Transverse colon (tissue), 4 donors: ENCODE data around the gene WDR64. TPM values are rescaled to one million over a fixed set of nuclear protein-coding genes. Genes with fewer than 3 reads are reported as not detected.

Experiments
- DNase-seq: peaks from one replicate; pipeline ENCODE4 v3.0.0-alpha.2; 2019
- H3K27ac ChIP-seq, 4 donors: fragments of 200-600 bp; sonication (generic); 2 replicates each; pipeline ENCODE4 v1.5.1; 2016 to 2018; ENCODE audit warnings: inconsistent platforms in 4 of 4
- H3K27me3 ChIP-seq: fragments of 200-600 bp; sonication (generic); 2 replicates; pipeline ENCODE4 v1.5.1; 2017; ENCODE audit warnings: inconsistent platforms
- H3K36me3 ChIP-seq, 4 donors: fragments of 200-600 bp; sonication (generic); 2 replicates each; pipeline ENCODE4 v1.5.1; 2017 to 2019; ENCODE audit warnings: inconsistent platforms in 4 of 4
- H3K4me1 ChIP-seq, 4 donors: fragments of 200-600 bp; sonication (generic); 2 replicates each; pipeline ENCODE4 v1.5.1; 2017 to 2020; ENCODE audit warnings: inconsistent platforms in 4 of 4
- H3K4me3 ChIP-seq, 4 donors: fragments of 200-600 bp; sonication (generic); 1 replicate in 1 of 4; 2 replicates in 3 of 4; pipeline versions ENCODE4 v1.5.1 to v1.6.1; 2017 to 2019; ENCODE audit warnings: inconsistent platforms in 4 of 4
- H3K9me3 ChIP-seq, 2 donors: fragments of 200-600 bp; sonication (generic); 2 replicates each; pipeline ENCODE4 v1.5.1; 2017 to 2019; ENCODE audit warnings: inconsistent platforms in 2 of 2
- EP300 ChIP-seq: sonication (generic); formaldehyde crosslinking; IDR thresholded peaks from one replicate; pipeline ENCODE4 v1.6.1; 2017; ENCODE audit warnings: antibody characterized with exemption, low read depth
- POLR2A ChIP-seq: fragments of 450-650 bp; IDR thresholded peaks from one replicate; pipeline ENCODE4 v1.6.1; 2016; ENCODE audit warnings: antibody characterized with exemption, mild to moderate bottlenecking, moderate library complexity
- POLR2AphosphoS5 ChIP-seq, 3 donors: sonication (generic); formaldehyde crosslinking; IDR thresholded peaks; one replicate each; pipeline ENCODE4 v1.6.1; 2016; ENCODE audit warnings: antibody characterized with exemption in 3 of 3
- WGBS, 2 donors: methylation state at CpG; one replicate each; pipeline ENCODE4 v1.1.5; 2018; ENCODE audit warnings: low coverage in 1 of 2; 5-methylcytosine and 5-hydroxymethylcytosine counted together
- in situ Hi-C, 4 donors: fragments of 200-750 bp; cut with MboI; loops; one replicate each; pipeline versions ENCODE4 v1.15.0 to v1.15.1; 2017; ENCODE audit warnings: low sequenced_read_pairs in 3 of 4, low pct_ligation_motif_present in 1 of 4, low pct_unique_long_range_greater_than_20kb in 1 of 4
- intact Hi-C: fragments of 100-400 bp; cut with DNase I; formaldehyde crosslinking; loops from one replicate; pipeline ENCODE4 v1.15.1; 2023; ENCODE audit warnings: low total_unique reads
- total RNA-seq, 4 donors: library from RNA; depleted of rRNA; stranded (reverse); fragments of >200 nt; gene quantifications; one replicate each; pipeline ENCODE4 v1.1.0, GENCODE V29; 2016
- TF ChIP-seq, protein P1 (sequence below), 5 experiments: fragments of 200-600 bp in 3 of 5; fragments of 450-650 bp in 2 of 5; sonication (generic) in 3 of 5; IDR thresholded peaks; 1 replicate in 2 of 5; 2 replicates in 3 of 5; pipeline ENCODE4 v1.5.1; 2016 to 2017; ENCODE audit warnings: antibody characterized with exemption in 5 of 5, inconsistent platforms in 3 of 5, mild to moderate bottlenecking in 2 of 5, moderate library complexity in 1 of 5

WDR64 gene
- total RNA-seq, 4 donors from 2014 or later = not detected

DNA sequence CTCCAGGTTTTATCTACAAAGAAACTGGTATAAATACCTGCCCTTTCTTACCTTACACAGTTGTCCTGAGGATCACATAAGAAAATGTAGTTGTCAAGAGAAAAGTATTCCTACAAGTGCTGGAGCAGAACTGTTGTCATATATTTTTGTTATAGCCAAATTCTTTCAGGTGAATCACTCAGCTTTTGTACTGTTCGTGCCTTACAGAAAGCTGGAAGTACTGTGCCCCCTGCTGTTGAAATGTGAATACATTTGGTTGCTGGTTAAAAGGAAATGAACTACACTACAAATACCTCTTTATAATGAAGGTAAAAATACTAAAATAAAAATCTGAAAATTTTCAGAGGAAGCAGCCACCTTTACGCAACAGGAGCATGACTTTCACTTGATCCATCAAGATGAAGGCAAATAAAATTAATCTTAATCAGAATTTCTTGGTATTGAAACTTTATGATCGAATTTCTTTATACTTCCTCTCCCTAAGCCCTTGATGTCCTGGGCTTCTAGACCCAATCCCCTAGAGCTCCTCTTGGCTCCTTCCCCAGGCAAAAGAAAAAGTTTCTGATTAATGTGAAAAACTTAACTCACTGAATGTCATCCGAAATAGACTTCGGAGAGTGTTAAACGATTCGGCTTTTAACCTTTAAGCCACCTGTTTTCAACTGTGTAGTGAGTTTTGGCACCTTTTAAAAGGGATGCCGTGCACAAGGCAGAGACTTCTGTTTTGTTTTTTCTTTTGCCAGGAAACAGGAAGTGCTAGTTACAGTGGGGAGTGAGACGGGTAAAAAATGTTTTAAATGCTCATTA is 24.4 kb upstream of the WDR64 start:
- DNase-seq = peak; percentile 37
- whole genome bisulfite sequencing, 2 donors = 32 to 34% methylated on average over 9 of the region's 9 CpGs
- in situ Hi-C loops = loop anchor here in 1 of 4 donors (25.0 kb wide), 1 partner anchor 90 kb away; the partner anchor contains the start of gene KMO
- Histone ChIP-seq H3K4me3 (no peak overlapping the region), H3K27ac (peak overlapping the region in 3 of 4 donors; percentile 16 to 53 (median 27)), H3K36me3 (peaks cover 0 to 4% (median 0%) of the 10 kb centered on the region in 4 donors), H3K4me1 (peaks cover 0 to 40% (median 13%) of the 10 kb centered on the region in 4 donors), H3K9me3 (no peaks in the 10 kb centered on the region), H3K27me3 (no peaks in the 10 kb centered on the region)
- TF ChIP-seq, protein P1, sequence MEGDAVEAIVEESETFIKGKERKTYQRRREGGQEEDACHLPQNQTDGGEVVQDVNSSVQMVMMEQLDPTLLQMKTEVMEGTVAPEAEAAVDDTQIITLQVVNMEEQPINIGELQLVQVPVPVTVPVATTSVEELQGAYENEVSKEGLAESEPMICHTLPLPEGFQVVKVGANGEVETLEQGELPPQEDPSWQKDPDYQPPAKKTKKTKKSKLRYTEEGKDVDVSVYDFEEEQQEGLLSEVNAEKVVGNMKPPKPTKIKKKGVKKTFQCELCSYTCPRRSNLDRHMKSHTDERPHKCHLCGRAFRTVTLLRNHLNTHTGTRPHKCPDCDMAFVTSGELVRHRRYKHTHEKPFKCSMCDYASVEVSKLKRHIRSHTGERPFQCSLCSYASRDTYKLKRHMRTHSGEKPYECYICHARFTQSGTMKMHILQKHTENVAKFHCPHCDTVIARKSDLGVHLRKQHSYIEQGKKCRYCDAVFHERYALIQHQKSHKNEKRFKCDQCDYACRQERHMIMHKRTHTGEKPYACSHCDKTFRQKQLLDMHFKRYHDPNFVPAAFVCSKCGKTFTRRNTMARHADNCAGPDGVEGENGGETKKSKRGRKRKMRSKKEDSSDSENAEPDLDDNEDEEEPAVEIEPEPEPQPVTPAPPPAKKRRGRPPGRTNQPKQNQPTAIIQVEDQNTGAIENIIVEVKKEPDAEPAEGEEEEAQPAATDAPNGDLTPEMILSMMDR (IDR thresholded peaks at IDR 0.05) = peak; percentile 47 to 71 (median 58)
- TF ChIP-seq POLR2AphosphoS5 (IDR thresholded peaks at IDR 0.05) (no peak), POLR2A (no peak), EP300 (no peak)
- intact Hi-C loops = no loop called here

DNA sequence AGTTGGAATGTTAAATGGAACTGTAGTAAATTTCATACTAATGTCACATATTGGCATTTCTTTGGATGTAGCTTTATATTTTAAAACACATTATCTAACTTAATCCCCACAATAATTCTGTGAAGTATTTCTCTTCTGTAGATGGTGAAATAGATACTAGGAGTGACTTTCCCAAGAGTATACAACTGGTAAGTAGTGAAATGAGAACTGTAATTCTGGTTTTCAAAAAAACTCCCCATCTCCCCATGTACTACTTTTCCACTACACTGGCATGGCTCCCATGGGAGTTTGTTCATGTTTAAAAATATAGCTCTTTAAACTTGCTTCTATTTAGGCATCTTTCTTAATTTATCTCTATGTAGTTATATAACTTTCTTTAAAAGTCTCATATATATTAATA is 22.1 kb upstream of the WDR64 start:
- H3K4me3 ChIP-seq = no peak overlapping the region
- peaks cover 0 to 34% (median 13%) of the 10 kb centered on the region in 4 donors for H3K4me1 ChIP-seq
- TF ChIP-seq EP300 (no peak), POLR2A (no peak), POLR2AphosphoS5 (IDR thresholded peaks at IDR 0.05) (no peak)
- TF ChIP-seq, protein P1 (IDR thresholded peaks at IDR 0.05) = no peak
- no peaks in the 10 kb centered on the region for H3K27me3 ChIP-seq
- H3K36me3 ChIP-seq = peaks cover 0 to 4% (median 0%) of the 10 kb centered on the region in 4 donors
- no peaks in the 10 kb centered on the region for H3K9me3 ChIP-seq
- in situ Hi-C loops (loop anchor here in 2 of 4 donors (10.0 to 25.0 kb wide), 2 partner anchors 93 to 95 kb away; partner anchors contain the start of gene KMO (in 2 of the 2)), intact Hi-C loops (no loop called here)
- no peak overlapping the region for H3K27ac ChIP-seq
- DNase-seq = no peak

DNA sequence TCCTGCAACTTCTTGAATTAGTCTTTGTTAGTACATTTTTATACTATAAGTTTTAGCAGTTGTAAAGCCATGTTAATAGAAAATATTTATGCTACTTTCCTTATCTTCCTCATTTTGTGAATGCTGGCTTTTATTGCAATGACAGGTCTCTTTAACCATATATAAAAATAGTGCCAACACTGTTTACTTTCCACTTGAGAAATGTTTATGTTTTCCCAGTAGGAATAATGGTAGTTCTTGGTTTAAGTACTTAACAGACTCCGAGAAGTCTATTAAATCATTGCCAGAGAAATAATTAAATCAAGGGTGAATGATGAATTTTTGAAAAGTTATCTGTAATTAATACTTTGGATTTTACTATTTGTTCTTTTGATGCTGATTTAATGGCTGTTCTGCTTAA is 21.6 kb upstream of the WDR64 start:
- intact Hi-C loops = no loop called here
- H3K36me3 ChIP-seq = peaks cover 0 to 9% (median 0%) of the 10 kb centered on the region in 4 donors
- no peak overlapping the region for H3K27ac ChIP-seq
- in situ Hi-C loops = loop anchor here in 2 of 4 donors (10.0 to 25.0 kb wide), 2 partner anchors 93 to 96 kb away; partner anchors contain the start of gene KMO (in 2 of the 2)
- peaks cover 0 to 30% (median 11%) of the 10 kb centered on the region in 4 donors for H3K4me1 ChIP-seq
- 83 to 85% methylated on average over 1 of the region's 1 CpG for WGBS, 2 donors
- TF ChIP-seq, protein P1 (IDR thresholded peaks at IDR 0.05) = no peak
- TF ChIP-seq POLR2A (no peak), EP300 (no peak), POLR2AphosphoS5 (IDR thresholded peaks at IDR 0.05) (no peak)
- no peaks in the 10 kb centered on the region for H3K9me3 ChIP-seq
- no peaks in the 10 kb centered on the region for H3K27me3 ChIP-seq
- DNase-seq = no peak
- H3K4me3 ChIP-seq = no peak overlapping the region

DNA sequence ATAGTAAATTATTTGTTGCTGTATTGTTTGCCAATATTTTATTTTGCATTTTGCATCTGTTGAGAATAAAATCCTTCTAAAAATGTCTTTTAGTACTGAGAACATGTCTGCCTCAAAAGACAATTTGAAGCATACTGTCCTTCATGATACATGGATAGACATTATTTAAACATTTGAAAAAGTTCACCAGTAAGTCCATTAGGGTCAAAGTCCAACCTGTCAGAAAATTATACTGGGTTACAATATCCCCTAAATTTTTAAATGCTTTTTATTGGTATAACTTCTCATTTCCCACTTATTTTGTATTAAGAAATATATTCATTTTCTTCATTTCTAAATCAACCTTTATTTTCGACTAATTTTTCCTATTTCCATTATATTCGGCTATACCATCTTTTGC is 21.2 kb upstream of the WDR64 start:
- intact Hi-C loops = no loop called here
- DNase-seq = no peak

More for the DNA sequence above, 21.2 kb upstream of the WDR64 start:
- 92 to 100% methylated on average over 2 of the region's 2 CpGs for WGBS, 2 donors
- H3K4me3 ChIP-seq = no peak overlapping the region
- no peaks in the 10 kb centered on the region for H3K9me3 ChIP-seq
- no peak overlapping the region for H3K27ac ChIP-seq
- H3K36me3 ChIP-seq = peaks cover 0 to 9% (median 0%) of the 10 kb centered on the region in 4 donors
- TF ChIP-seq POLR2A (no peak), EP300 (no peak), POLR2AphosphoS5 (IDR thresholded peaks at IDR 0.05) (no peak)
- TF ChIP-seq, protein P1 (IDR thresholded peaks at IDR 0.05) = no peak
- H3K27me3 ChIP-seq = no peaks in the 10 kb centered on the region
- H3K4me1 ChIP-seq = peaks cover 0 to 26% (median 9%) of the 10 kb centered on the region in 4 donors
- in situ Hi-C loops = loop anchor here in 2 of 4 donors (10.0 to 25.0 kb wide), 2 partner anchors 94 to 96 kb away; partner anchors contain the start of gene KMO (in 2 of the 2)
